HepG2 (cell line): ENCODE results near the gene HIPK4. TPM values are rescaled to one million over a fixed set of nuclear protein-coding genes. Genes with fewer than 3 reads are reported as not detected.

ENCODE experiments used
- microRNA-seq: library from miRNA; unstranded; fragments of <30 nt; microRNA quantifications from one replicate; pipeline ENCODE4, GENCODE V29; 2020
- polyA plus RNA-seq, 8 experiments: library from polyadenylated mRNA; depleted of rRNA in 3 of 8; stranded (reverse) in 7 of 8; unstranded in 1 of 8; fragments of >200 nt; fragmentation: Illumina TruSeq in 4 of 8; extraction: Trizol in 4 of 8; gene quantifications; 2 replicates each; pipeline versions ENCODE4 v1.2.1 to v1.2.3, GENCODE V29; 2011 to 2016; ENCODE audit warnings: low read depth in 4 of 8, missing spikeins in 1 of 8, mixed read lengths in 1 of 8; ENCODE audit not compliant: insufficient read depth in 1 of 8
- small RNA-seq, 3 experiments: library from RNA; depleted of rRNA; stranded (forward); fragments of <200 nt; gene quantifications; one replicate each; pipeline ENCODE3, GENCODE V24; 2012; ENCODE audit warnings: low read depth in 2 of 3, low replicate concordance in 1 of 3; ENCODE audit not compliant: insufficient read length in 3 of 3, insufficient read depth in 2 of 3
- total RNA-seq, 5 experiments: library from RNA; depleted of rRNA; stranded (reverse); fragments of >200 nt; fragmentation: Illumina TruSeq; extraction: Trizol; gene quantifications; 2 replicates each; pipeline ENCODE4 v1.2.3, GENCODE V29; 2016; ENCODE audit warnings: low read depth in 1 of 5

HIPK4 gene
- total and polyA plus RNA-seq, 2 of the 13 experiments (the other 11 are each of a cell fraction or from before 2014, with no cell fraction given), result 0.03 TPM; not detected in 1

Small RNA genes lying within 50 kb of the gene (microRNA-seq; reads per million reads assigned to microRNA genes)
- not detected for gene MIR6796

Small RNA genes lying within 50 kb of the gene (small RNA-seq; reads per million reads assigned to genes)
- gene MIR6796 (0 reads per million in 3 experiments), gene RF00019 (0 reads per million in 3 experiments)

Other genes with a start within 250 kb of the HIPK4 start
- gene MAP3K10, start 198.8 kb downstream of the HIPK4 start, total RNA-seq (2016; rRNA removed; fragmentation: Illumina TruSeq; extraction: Trizol), result 1.9 and 3.4 TPM in 2 replicates
- 5.0 and 6.7 TPM in 2 replicates for gene MAP3K10, start 198.8 kb downstream of the HIPK4 start, polyA plus RNA-seq (2011; rRNA removed)
- not detected in 2 replicates for gene TTC9B, start 171.8 kb downstream of the HIPK4 start, total RNA-seq (2016; rRNA removed; fragmentation: Illumina TruSeq; extraction: Trizol)
- gene TTC9B, start 171.8 kb downstream of the HIPK4 start, polyA plus RNA-seq (2011; rRNA removed), result not detected in 2 replicates
- gene CCNP, start 163.5 kb downstream of the HIPK4 start, total RNA-seq (2016; rRNA removed; fragmentation: Illumina TruSeq; extraction: Trizol), result 0.66 and 1.1 TPM in 2 replicates
- gene CCNP, start 163.5 kb downstream of the HIPK4 start, polyA plus RNA-seq (2011; rRNA removed), result 1.8 and 2.8 TPM in 2 replicates
- 82.1 and 82.7 TPM in 2 replicates for gene AKT2, start 104.8 kb downstream of the HIPK4 start, total RNA-seq (2016; rRNA removed; fragmentation: Illumina TruSeq; extraction: Trizol)
- gene AKT2, start 104.8 kb downstream of the HIPK4 start, polyA plus RNA-seq (2011; rRNA removed), result 173 and 182 TPM in 2 replicates
- gene C19orf47, start 41.8 kb downstream of the HIPK4 start, total RNA-seq (2016; rRNA removed; fragmentation: Illumina TruSeq; extraction: Trizol), result 6.8 and 8.1 TPM in 2 replicates
- 10.6 and 11.1 TPM in 2 replicates for gene C19orf47, start 41.8 kb downstream of the HIPK4 start, polyA plus RNA-seq (2011; rRNA removed)
- gene PLD3, start 41.5 kb downstream of the HIPK4 start, total RNA-seq (2016; rRNA removed; fragmentation: Illumina TruSeq; extraction: Trizol), result 26.8 and 45.7 TPM in 2 replicates
- gene PLD3, start 41.5 kb downstream of the HIPK4 start, polyA plus RNA-seq (2011; rRNA removed), result 164 and 203 TPM in 2 replicates
- gene PRX, start 23.2 kb upstream of the HIPK4 start, total RNA-seq (2016; rRNA removed; fragmentation: Illumina TruSeq; extraction: Trizol), result 0.46 and 0.66 TPM in 2 replicates
- 0.66 and 0.99 TPM in 2 replicates for gene PRX, start 23.2 kb upstream of the HIPK4 start, polyA plus RNA-seq (2011; rRNA removed)
- gene SERTAD1, start 35.8 kb upstream of the HIPK4 start, total RNA-seq (2016; rRNA removed; fragmentation: Illumina TruSeq; extraction: Trizol), result 4.3 and 4.7 TPM in 2 replicates
- 4.5 and 5.0 TPM in 2 replicates for gene SERTAD1, start 35.8 kb upstream of the HIPK4 start, polyA plus RNA-seq (2011; rRNA removed)
- gene SERTAD3, start 54.2 kb upstream of the HIPK4 start, total RNA-seq (2016; rRNA removed; fragmentation: Illumina TruSeq; extraction: Trizol), result 16.9 and 17.8 TPM in 2 replicates
- gene SERTAD3, start 54.2 kb upstream of the HIPK4 start, polyA plus RNA-seq (2011; rRNA removed), result 9.5 and 9.6 TPM in 2 replicates
- 25.9 and 32.7 TPM in 2 replicates for gene BLVRB, start 75.6 kb upstream of the HIPK4 start, total RNA-seq (2016; rRNA removed; fragmentation: Illumina TruSeq; extraction: Trizol)
- gene BLVRB, start 75.6 kb upstream of the HIPK4 start, polyA plus RNA-seq (2011; rRNA removed), result 51.4 and 75.9 TPM in 2 replicates
- 0.11 TPM in 1 of 2 replicates, not detected in the other for gene SPTBN4, start 76.8 kb upstream of the HIPK4 start, total RNA-seq (2016; rRNA removed; fragmentation: Illumina TruSeq; extraction: Trizol)
- 0.08 and 0.11 TPM in 2 replicates for gene SPTBN4, start 76.8 kb upstream of the HIPK4 start, polyA plus RNA-seq (2011; rRNA removed)
- 13.8 and 16.2 TPM in 2 replicates for gene SHKBP1, start 186.7 kb upstream of the HIPK4 start, total RNA-seq (2016; rRNA removed; fragmentation: Illumina TruSeq; extraction: Trizol)
- 17.4 and 20.6 TPM in 2 replicates for gene SHKBP1, start 186.7 kb upstream of the HIPK4 start, polyA plus RNA-seq (2011; rRNA removed)
- gene LTBP4, start 211.2 kb upstream of the HIPK4 start, total RNA-seq (2016; rRNA removed; fragmentation: Illumina TruSeq; extraction: Trizol), result 0.45 and 0.86 TPM in 2 replicates
- 2.2 and 2.3 TPM in 2 replicates for gene LTBP4, start 211.2 kb upstream of the HIPK4 start, polyA plus RNA-seq (2011; rRNA removed)